MM.1S (cell line): ENCODE data around the gene ACSM5.
"Not testable (repeated sequence)": the region's sequence is repeated elsewhere in the genome, so short reads cannot be mapped to it uniquely, and the experiment has no call there.

ENCODE experiments used
- DNase-seq: peaks from one replicate; pipeline ENCODE4 v3.0.0-alpha.2; 2015
- H2AFZ ChIP-seq: fragments of 300-600 bp; sonication (generic); 2 replicates; pipeline ENCODE4 v1.6.0; 2016; ENCODE audit warnings: antibody characterized with exemption, low read length
- H3F3A ChIP-seq: fragments of 300-600 bp; sonication (generic); 2 replicates; pipeline ENCODE4 v1.6.1; 2016; ENCODE audit warnings: mild to moderate bottlenecking, antibody characterized with exemption, low read length, moderate library complexity, mixed read lengths; ENCODE audit not compliant: insufficient read depth
- H3K27ac ChIP-seq: fragments of 300-600 bp; sonication (generic); 2 replicates; pipeline ENCODE4 v1.5.1; 2016; ENCODE audit warnings: mild to moderate bottlenecking, low read length
- H3K27me3 ChIP-seq: fragments of 300-600 bp; sonication (generic); replicated peaks from 2 replicates; pipeline ENCODE4 v1.6.0; 2016; ENCODE audit warnings: low read length; ENCODE audit not compliant: insufficient read depth
- H3K36me3 ChIP-seq: fragments of 300-600 bp; sonication (generic); replicated peaks from 2 replicates; pipeline ENCODE4 v1.6.1; 2016; ENCODE audit warnings: mild to moderate bottlenecking, low read length, mixed read lengths; ENCODE audit not compliant: insufficient read depth
- H3K4me1 ChIP-seq: fragments of 300-600 bp; sonication (generic); 2 replicates; pipeline ENCODE4 v1.6.1; 2016; ENCODE audit warnings: low read length, mixed read lengths
- H3K4me2 ChIP-seq: fragments of 300-600 bp; sonication (generic); 2 replicates; pipeline ENCODE4 v1.6.0; 2016; ENCODE audit warnings: low read depth, low read length
- H3K4me3 ChIP-seq: fragments of 300-600 bp; sonication (generic); 2 replicates; pipeline ENCODE4 v1.5.1; 2016; ENCODE audit warnings: low read length, mixed read lengths
- H3K79me2 ChIP-seq: fragments of 300-600 bp; sonication (generic); 2 replicates; pipeline ENCODE4 v1.6.1; 2016; ENCODE audit warnings: mixed run types, low read length, mixed read lengths
- H3K9ac ChIP-seq: fragments of 300-600 bp; sonication (generic); 2 replicates; pipeline ENCODE4 v1.6.1; 2016; ENCODE audit warnings: low read length, mixed read lengths
- H3K9me2 ChIP-seq: fragments of 300-600 bp; sonication (generic); replicated peaks from 2 replicates; pipeline ENCODE4 v1.6.1; 2016; ENCODE audit warnings: mild to moderate bottlenecking, low read length, mixed read lengths; ENCODE audit not compliant: insufficient read depth
- H3K9me3 ChIP-seq: fragments of 300-600 bp; sonication (generic); replicated peaks from 2 replicates; pipeline ENCODE4 v1.6.1; 2016; ENCODE audit warnings: mild to moderate bottlenecking, low read length, mixed read lengths; ENCODE audit not compliant: insufficient read depth
- H4K20me1 ChIP-seq: fragments of 300-600 bp; sonication (generic); 2 replicates; pipeline ENCODE4 v1.6.1; 2016; ENCODE audit warnings: mild to moderate bottlenecking, low read length, moderate library complexity, mixed read lengths; ENCODE audit not compliant: insufficient read depth
- EZH2 ChIP-seq: fragments of 300-600 bp; sonication (generic); optimal IDR thresholded peaks from 2 replicates; pipeline ENCODE3; 2017; ENCODE audit warnings: low read depth, mild to moderate bottlenecking, antibody characterized with exemption, low read length, mixed read lengths
- EZH2phosphoT487 ChIP-seq: fragments of 300-600 bp; sonication (generic); IDR thresholded peaks from 2 replicates; pipeline ENCODE4 v1.6.1; 2018; ENCODE audit warnings: antibody characterized with exemption, low read length
- TF ChIP-seq, protein P1 (sequence below): fragments of 300-600 bp; sonication (generic); IDR thresholded peaks from 2 replicates; pipeline ENCODE4 v1.5.1; 2016; ENCODE audit warnings: antibody characterized with exemption, low read length, mixed read lengths

ACSM5 gene

DNA sequence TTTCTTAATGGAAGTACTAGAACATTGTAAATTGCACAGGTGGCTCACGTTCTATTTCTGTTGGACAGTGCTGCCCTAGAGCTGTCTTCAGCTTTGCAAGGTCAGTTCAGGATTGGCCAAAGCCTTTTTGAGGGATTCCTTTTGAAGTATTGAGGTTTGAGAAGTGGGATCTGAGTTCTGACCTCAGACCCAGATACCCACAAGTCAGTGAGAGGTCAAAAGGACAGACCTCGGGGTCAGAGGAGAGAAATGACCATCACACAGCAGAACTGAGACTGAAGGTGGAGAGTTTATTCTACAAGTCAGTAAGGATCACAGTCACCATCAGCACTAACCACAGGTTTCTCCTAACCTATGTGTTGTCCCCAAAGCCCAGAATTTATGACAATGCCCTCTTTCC, 1.7 kb downstream of the ACSM5 start:
- Histone ChIP-seq H3K27ac (no peak overlapping the region), H3K27me3 (no peaks in the 10 kb centered on the region), H3K4me1 (no peaks in the 10 kb centered on the region), H3K4me3 (no peak overlapping the region), H3K79me2 (no peaks in the 10 kb centered on the region), H3K4me2 (no peak overlapping the region), H4K20me1 (no peaks in the 10 kb centered on the region), H3F3A (no peaks in the 10 kb centered on the region), H3K9me3 (no peaks in the 10 kb centered on the region), H3K9me2 (no peaks in the 10 kb centered on the region), H2AFZ (no peak overlapping the region), H3K9ac (no peak overlapping the region), H3K36me3 (no peaks in the 10 kb centered on the region)
- TF ChIP-seq, protein P1, sequence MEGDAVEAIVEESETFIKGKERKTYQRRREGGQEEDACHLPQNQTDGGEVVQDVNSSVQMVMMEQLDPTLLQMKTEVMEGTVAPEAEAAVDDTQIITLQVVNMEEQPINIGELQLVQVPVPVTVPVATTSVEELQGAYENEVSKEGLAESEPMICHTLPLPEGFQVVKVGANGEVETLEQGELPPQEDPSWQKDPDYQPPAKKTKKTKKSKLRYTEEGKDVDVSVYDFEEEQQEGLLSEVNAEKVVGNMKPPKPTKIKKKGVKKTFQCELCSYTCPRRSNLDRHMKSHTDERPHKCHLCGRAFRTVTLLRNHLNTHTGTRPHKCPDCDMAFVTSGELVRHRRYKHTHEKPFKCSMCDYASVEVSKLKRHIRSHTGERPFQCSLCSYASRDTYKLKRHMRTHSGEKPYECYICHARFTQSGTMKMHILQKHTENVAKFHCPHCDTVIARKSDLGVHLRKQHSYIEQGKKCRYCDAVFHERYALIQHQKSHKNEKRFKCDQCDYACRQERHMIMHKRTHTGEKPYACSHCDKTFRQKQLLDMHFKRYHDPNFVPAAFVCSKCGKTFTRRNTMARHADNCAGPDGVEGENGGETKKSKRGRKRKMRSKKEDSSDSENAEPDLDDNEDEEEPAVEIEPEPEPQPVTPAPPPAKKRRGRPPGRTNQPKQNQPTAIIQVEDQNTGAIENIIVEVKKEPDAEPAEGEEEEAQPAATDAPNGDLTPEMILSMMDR: no peak
- TF ChIP-seq EZH2 (no peak), EZH2phosphoT487 (no peak)
- no peak for DNase-seq

DNA sequence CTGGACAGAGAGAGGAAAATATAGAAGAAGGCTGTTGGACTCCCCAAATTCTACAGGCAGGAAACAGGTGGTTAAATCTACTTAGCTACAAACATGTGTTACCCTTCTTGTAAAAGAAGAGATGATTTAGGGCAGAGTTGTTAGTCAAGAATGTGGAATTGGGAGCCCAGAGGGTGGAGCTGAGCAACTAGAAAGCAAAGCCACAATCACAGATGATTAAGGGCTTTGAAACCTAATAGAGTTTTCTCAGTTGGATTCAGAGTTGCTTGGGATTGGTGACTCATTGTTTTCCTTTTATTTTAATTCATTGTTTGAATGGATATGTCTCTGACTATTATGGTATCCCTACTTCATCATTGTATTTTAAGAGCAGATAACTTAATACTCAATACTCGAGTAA, 6.2 kb downstream of the ACSM5 start:
- TF ChIP-seq, protein P1: no peak
- no peak for TF ChIP-seq EZH2
- no peak for TF ChIP-seq EZH2phosphoT487

DNA sequence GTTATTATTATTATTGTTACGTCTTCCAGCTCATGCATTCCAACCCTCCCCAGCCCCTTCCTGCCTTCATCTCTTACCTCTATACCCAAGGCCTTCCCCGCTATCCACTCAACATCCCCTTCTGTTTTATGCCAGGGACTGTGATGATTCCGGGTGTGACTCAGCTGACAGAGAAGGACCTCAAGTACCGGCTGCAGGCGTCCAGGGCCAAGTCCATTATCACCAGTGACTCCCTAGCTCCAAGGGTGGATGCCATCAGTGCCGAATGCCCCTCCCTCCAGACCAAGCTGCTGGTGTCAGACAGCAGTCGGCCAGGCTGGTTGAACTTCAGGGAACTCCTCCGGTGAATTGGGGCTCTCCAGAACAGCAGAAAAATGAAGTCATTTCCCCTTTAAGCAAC, 9.8 kb downstream of the ACSM5 start:
- H3K9me3 ChIP-seq, DNase-seq, H4K20me1 ChIP-seq, H3F3A ChIP-seq, H3K9me2 ChIP-seq, H3K4me3 ChIP-seq, H3K4me2 ChIP-seq, H2AFZ ChIP-seq, H3K9ac ChIP-seq, H3K27me3 ChIP-seq, H3K79me2 ChIP-seq, H3K4me1 ChIP-seq, H3K27ac ChIP-seq, H3K36me3 ChIP-seq: not testable (repeated sequence)

More for the DNA sequence above, 6.2 kb downstream of the ACSM5 start:
- no peak overlapping the region for H3K27ac ChIP-seq
- H3K9ac ChIP-seq: no peak overlapping the region
- H4K20me1 ChIP-seq: no peaks in the 10 kb centered on the region
- H3K4me2 ChIP-seq: no peak overlapping the region
- no peak overlapping the region for H3K4me3 ChIP-seq
- DNase-seq: no peak
- no peak overlapping the region for H2AFZ ChIP-seq
- H3K27me3 ChIP-seq: no peaks in the 10 kb centered on the region
- no peaks in the 10 kb centered on the region for H3K9me2 ChIP-seq
- H3K36me3 ChIP-seq: no peaks in the 10 kb centered on the region
- H3K79me2 ChIP-seq: no peaks in the 10 kb centered on the region
- no peaks in the 10 kb centered on the region for H3K9me3 ChIP-seq
- no peaks in the 10 kb centered on the region for H3K4me1 ChIP-seq
- H3F3A ChIP-seq: no peaks in the 10 kb centered on the region

DNA sequence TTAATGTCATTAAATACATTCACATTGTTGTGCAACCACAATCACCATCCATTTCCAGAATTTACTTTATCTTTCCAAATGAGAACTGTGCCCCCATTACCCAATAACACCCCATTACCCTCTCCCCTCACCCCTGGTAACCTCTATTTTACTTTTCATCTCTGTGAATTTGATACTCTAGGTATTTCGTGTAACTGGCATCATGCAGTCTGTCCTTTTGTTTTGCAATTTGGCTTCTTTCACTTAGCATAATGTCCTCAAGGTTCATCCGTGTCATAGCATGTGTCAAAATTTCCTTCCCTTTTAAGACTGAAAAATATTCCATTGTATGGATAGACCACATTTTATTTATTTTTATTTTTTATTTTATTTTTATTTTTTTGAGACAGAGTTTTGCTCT, 12.4 kb downstream of the ACSM5 start:
- not testable (repeated sequence) for DNase-seq, H3K4me2 ChIP-seq, H3K4me1 ChIP-seq, H3K9me3 ChIP-seq, H4K20me1 ChIP-seq, H3F3A ChIP-seq, H3K9ac ChIP-seq, H2AFZ ChIP-seq, H3K27me3 ChIP-seq, H3K79me2 ChIP-seq, H3K27ac ChIP-seq, H3K4me3 ChIP-seq, H3K36me3 ChIP-seq, H3K9me2 ChIP-seq

DNA sequence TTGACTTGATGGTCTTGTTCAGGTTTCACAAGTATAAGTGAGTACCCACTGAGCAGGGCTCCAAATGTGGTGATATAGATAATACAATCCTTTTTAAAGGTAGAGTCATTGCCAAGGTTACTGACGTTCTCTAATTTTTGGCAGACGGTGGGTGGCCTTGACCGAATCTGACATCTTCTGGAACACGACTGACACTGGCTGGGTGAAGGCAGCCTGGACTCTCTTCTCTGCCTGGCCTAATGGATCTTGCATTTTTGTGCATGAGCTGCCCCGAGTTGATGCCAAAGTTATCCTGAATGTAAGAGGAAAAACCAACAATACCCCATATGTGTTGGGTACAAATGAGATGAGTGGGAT, 14.4 kb downstream of the ACSM5 start:
- not testable (repeated sequence) for H2AFZ ChIP-seq, H3K79me2 ChIP-seq, H3K27ac ChIP-seq, H3K9ac ChIP-seq, H3F3A ChIP-seq, H4K20me1 ChIP-seq, H3K27me3 ChIP-seq, H3K4me2 ChIP-seq, H3K9me2 ChIP-seq, H3K4me1 ChIP-seq, H3K36me3 ChIP-seq, H3K4me3 ChIP-seq, DNase-seq, H3K9me3 ChIP-seq
